ENCODE measurements around the gene SMC6. TPM values are rescaled to one million over a fixed set of nuclear protein-coding genes. Genes with fewer than 3 reads are reported as not detected.

Gene SMC6
- polyA plus RNA-seq, 3 donors from 2014 or later, result 4.1 to 14.6 (median 5.1) TPM

DNA sequence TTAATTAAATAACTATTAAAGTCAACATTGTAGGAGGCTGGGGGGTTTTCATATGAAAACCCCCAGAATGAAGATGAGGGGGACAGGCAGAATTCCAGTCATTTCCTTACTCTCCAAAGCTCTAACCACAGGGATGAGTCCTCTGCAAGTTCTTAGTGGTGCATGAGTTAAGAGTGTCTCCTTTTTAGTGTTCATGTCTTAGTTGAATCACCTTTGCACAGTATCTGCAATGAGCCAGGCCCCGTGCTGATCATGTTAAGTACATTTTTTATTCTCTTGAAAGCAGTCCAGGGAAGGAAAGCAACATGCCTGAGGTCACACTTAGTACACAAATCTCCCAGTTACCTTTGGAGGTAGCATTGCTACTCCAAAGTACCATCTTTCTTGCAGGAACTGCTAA, 36.9 kb upstream of the SMC6 start:
- H3K4me1 Mint-ChIP-seq, result no peaks in the 10 kb centered on the region
- no peak for DNase-seq
- H3K4me3 Mint-ChIP-seq, result no peak overlapping the region
- H3K27ac Mint-ChIP-seq, result no peak overlapping the region
- peaks cover 2 to 9% (median 7%) of the 10 kb centered on the region in 3 donors for H3K27me3 Mint-ChIP-seq (ENCODE audit: low read depth in 3 of 3)
- peaks cover 0 to 1% (median 0%) of the 10 kb centered on the region in 6 donors for H3K9me3 Mint-ChIP-seq
- no peaks in the 10 kb centered on the region for H3K36me3 Mint-ChIP-seq

DNA sequence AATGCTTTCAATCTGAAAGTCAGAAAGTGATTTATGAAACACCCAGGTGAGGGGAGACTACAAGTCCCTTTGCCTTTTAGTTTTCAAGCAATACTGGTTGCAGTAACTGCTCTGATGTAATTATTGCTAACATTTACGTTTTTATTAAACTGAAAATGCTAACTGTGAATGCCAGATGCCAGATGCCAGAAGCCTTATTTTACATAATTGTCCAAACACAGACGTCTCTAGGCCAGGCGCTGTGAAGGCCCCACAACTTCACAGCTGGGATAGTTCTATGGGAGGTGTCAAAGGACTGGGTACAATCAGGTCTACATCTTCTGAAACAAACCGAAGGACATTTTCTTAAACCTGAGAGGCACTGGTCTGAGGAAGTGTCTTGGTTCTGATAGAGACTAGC, 35.2 kb upstream of the SMC6 start:
- no peaks in the 10 kb centered on the region for H3K4me1 Mint-ChIP-seq
- H3K27ac Mint-ChIP-seq, result no peak overlapping the region
- H3K36me3 Mint-ChIP-seq, result peaks cover 0 to 4% (median 0%) of the 10 kb centered on the region in 3 donors
- DNase-seq, result no peak
- peaks cover 0 to 1% (median 0%) of the 10 kb centered on the region in 6 donors for H3K9me3 Mint-ChIP-seq
- peaks cover 2 to 9% (median 7%) of the 10 kb centered on the region in 3 donors for H3K27me3 Mint-ChIP-seq (ENCODE audit: low read depth in 3 of 3)
- no peak overlapping the region for H3K4me3 Mint-ChIP-seq

DNA sequence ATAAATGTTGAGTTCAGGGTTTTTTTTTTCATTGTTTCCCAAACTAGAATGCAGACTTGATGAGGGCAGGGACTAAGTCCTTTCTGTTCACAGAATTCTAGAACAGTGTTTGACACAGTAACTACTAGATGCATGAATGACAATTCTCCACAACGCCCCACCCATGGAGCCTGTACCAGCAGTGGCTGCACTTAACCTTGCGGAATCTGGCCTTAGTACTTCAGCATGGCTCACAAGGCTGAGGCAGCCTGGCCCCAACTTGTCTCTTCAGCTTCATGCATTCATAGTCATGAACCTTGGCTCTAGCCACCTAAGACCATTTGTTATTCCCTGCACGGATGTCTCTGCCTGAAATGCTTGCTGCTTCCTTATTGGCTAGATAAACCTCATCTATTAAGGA, 33.1 kb upstream of the SMC6 start:
- peaks cover 0 to 1% (median 0%) of the 10 kb centered on the region in 6 donors for H3K9me3 Mint-ChIP-seq
- DNase-seq, result no peak
- H3K27me3 Mint-ChIP-seq (ENCODE audit: low read depth in 3 of 3), result peaks cover 2 to 9% (median 3%) of the 10 kb centered on the region in 3 donors
- H3K4me3 Mint-ChIP-seq, result no peak overlapping the region
- no peaks in the 10 kb centered on the region for H3K4me1 Mint-ChIP-seq
- no peak overlapping the region for H3K27ac Mint-ChIP-seq
- peaks cover 2 to 13% (median 6%) of the 10 kb centered on the region in 3 donors for H3K36me3 Mint-ChIP-seq

DNA sequence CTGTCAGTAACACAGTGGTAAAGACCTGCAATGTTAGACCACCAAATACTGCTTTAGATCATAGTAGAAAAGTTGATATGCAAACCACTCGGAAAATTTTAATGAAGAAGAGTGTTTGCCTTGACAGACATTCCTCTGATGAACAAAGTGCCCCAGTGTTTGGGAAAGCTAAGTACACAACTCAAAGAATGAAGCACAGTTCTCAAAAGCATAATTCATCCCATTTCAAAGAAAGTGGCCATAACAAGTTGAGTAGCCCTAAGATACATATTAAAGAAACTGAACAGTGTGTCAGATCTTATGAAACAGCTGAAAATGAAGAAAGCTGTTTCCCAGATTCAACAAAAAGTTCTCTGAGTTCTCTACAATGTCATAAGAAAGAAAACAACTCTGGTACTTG, 27.9 kb upstream of the SMC6 start:
- no peaks in the 10 kb centered on the region for H3K9me3 Mint-ChIP-seq
- no peak overlapping the region for H3K4me3 Mint-ChIP-seq
- H3K4me1 Mint-ChIP-seq, result no peaks in the 10 kb centered on the region
- no peak for DNase-seq
- H3K36me3 Mint-ChIP-seq, result peaks cover 11 to 22% (median 19%) of the 10 kb centered on the region in 3 donors
- H3K27ac Mint-ChIP-seq, result no peak overlapping the region
- peaks cover 0 to 1% (median 0%) of the 10 kb centered on the region in 3 donors for H3K27me3 Mint-ChIP-seq (ENCODE audit: low read depth in 3 of 3)

DNA sequence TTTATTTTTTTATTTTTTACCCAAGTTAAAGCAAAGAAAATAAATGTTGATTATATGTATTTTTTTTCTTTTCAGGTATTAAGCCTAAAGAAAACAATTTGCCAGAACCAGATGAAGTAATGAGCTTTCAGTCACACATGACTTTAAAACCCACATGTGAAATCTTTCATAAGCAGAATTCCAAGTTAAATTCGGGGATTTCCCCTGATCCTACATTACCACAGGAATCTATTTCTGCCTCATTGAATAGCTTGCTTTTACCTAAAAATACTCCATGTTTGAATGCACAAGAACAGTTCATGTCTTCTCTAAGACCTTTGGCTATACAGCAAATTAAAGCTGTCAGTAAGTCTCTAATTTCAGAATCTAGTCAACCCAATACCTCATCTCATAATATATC, 26.9 kb upstream of the SMC6 start:
- no peak for DNase-seq
- no peak overlapping the region for H3K27ac Mint-ChIP-seq
- H3K36me3 Mint-ChIP-seq, result peaks cover 11 to 22% (median 19%) of the 10 kb centered on the region in 3 donors
- H3K9me3 Mint-ChIP-seq, result no peaks in the 10 kb centered on the region
- peaks cover 0 to 2% (median 0%) of the 10 kb centered on the region in 3 donors for H3K27me3 Mint-ChIP-seq (ENCODE audit: low read depth in 3 of 3)
- no peaks in the 10 kb centered on the region for H3K4me1 Mint-ChIP-seq
- no peak overlapping the region for H3K4me3 Mint-ChIP-seq

DNA sequence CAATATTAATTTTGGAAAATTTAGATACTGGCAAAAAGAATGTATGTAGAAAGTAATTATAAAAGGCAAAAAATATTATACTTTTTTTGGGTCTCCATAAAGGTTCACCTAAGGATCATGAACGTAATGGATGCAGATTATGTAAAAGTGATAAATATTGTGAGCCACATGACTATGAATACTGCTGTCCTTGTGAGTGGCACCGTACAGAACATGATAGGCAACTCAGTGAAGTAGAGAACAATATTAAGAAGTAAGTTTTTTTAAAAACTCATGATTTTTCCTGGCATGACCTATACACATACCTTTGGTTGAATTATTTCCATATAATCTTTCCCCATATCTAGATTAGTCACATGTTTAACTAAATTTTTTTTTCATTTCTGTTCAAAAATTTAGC, 18.9 kb upstream of the SMC6 start:
- peaks cover 0 to 14% (median 12%) of the 10 kb centered on the region in 3 donors for H3K36me3 Mint-ChIP-seq
- H3K4me3 Mint-ChIP-seq, result no peak overlapping the region

DNA sequence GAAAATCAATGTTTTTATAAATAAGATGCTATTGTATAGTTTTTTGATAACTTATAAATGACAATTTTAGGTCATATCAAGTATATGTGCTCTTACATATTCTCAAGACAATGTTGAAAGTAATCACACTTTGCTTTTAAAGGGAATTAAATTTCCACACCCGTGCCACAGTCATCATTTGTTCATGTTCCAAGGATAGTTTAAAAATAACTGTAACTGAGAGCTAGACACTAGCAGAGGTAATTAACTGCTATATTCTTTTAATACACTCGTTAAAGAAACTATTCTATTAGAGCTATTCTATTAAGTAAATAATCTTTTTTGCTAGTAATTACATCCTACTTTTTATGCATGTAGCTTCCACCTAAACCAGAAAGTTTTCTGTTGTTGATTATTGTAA, 18.3 kb upstream of the SMC6 start:
- H3K4me3 Mint-ChIP-seq, result no peak overlapping the region
- no peaks in the 10 kb centered on the region for H3K9me3 Mint-ChIP-seq
- no peaks in the 10 kb centered on the region for H3K4me1 Mint-ChIP-seq
- H3K27me3 Mint-ChIP-seq (ENCODE audit: low read depth in 3 of 3), result peaks cover 0 to 2% (median 0%) of the 10 kb centered on the region in 3 donors
- peaks cover 0 to 14% (median 12%) of the 10 kb centered on the region in 3 donors for H3K36me3 Mint-ChIP-seq
- H3K27ac Mint-ChIP-seq, result no peak overlapping the region
- no peak for DNase-seq

More for the DNA sequence above, 18.9 kb upstream of the SMC6 start:
- peaks cover 0 to 2% (median 0%) of the 10 kb centered on the region in 3 donors for H3K27me3 Mint-ChIP-seq (ENCODE audit: low read depth in 3 of 3)
- H3K9me3 Mint-ChIP-seq, result no peaks in the 10 kb centered on the region
- no peak overlapping the region for H3K27ac Mint-ChIP-seq
- DNase-seq, result no peak
- no peaks in the 10 kb centered on the region for H3K4me1 Mint-ChIP-seq

DNA sequence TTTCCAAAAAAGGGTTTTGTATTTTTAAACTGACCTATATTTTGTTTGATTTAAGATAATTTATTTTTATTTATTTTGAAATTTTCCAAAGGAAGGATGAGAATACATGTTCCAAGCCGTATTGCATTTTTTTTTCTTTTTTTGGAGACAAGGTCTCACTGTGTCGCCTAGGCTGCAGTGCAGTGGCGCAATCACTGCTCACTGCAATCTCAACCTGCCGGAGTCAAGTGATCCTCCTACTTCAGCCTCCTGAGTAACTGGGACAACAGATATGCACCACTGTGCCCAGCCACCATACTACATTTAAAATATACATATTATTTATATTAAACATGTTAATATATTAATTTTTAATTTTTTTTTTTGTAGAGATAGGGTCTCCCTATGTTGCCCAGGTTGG, 15.3 kb upstream of the SMC6 start:
- Mint-ChIP-seq H3K27ac (no peak overlapping the region), H3K9me3 (no peaks in the 10 kb centered on the region), H3K4me3 (no peak overlapping the region), H3K36me3 (peaks cover 0 to 10% (median 7%) of the 10 kb centered on the region in 3 donors), H3K27me3 (ENCODE audit: low read depth in 3 of 3) (no peaks in the 10 kb centered on the region), H3K4me1 (no peaks in the 10 kb centered on the region)
- DNase-seq, result no peak

DNA sequence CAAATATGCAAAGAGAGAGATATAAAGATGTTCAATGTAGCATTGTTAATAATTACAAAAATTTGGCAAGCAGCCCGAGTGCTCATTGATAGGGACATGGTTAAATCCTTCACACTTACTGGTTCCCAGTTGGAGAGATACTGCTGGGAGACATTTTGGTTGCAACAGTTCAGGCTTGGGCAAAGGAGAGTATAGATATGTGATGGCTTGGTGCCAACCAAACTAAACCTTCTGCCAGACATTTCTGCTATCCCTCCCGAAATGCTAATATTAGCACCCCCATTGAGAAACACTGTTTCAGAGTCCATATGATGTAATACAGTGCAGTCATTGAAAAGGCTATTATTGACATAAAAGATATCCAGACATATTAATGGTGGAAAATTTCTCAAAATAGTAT, 11.8 kb upstream of the SMC6 start:
- no peaks in the 10 kb centered on the region for H3K4me1 Mint-ChIP-seq
- DNase-seq, result no peak
- H3K27me3 Mint-ChIP-seq (ENCODE audit: low read depth in 3 of 3), result no peaks in the 10 kb centered on the region
- H3K36me3 Mint-ChIP-seq, result peaks cover 0 to 8% (median 7%) of the 10 kb centered on the region in 3 donors
- H3K4me3 Mint-ChIP-seq, result no peak overlapping the region
- H3K27ac Mint-ChIP-seq, result no peak overlapping the region
- H3K9me3 Mint-ChIP-seq, result no peaks in the 10 kb centered on the region

DNA sequence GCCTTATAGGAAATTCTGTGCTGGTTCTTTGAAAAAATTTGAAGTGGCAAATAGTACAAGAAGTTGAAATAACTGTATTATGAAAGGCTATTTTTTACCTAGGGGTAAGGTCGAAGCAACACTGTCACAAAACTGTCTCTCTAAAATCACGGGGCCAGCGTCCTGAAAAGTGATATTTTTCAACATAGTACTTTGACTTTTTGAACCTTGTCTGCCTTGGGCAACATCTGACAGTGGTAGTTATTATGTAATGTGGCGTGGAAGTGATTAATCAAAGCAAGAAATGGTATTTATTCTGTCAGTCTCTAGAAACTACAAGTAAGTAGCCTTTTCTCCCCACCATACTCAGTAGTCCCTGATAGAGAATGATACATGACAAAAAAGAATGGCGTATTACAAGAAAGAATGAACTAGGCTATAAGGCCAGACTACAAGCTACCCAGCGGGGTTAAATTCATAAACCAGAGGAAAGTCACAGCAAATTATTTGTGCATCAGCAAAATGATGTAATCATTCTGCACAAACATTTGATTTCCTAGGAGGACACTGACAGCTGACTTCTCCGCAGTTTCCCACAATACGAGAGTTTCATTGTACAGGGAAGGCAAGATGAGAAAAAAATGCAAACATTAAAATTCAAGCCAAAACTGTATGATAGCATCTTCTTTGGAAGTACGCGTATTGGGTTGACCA, 10.2 kb upstream of the SMC6 start:
- no peak for DNase-seq
- no peak overlapping the region for H3K27ac Mint-ChIP-seq
- H3K36me3 Mint-ChIP-seq, result peaks cover 0 to 8% (median 7%) of the 10 kb centered on the region in 3 donors
- H3K4me3 Mint-ChIP-seq, result no peak overlapping the region
- no peaks in the 10 kb centered on the region for H3K4me1 Mint-ChIP-seq
- no peaks in the 10 kb centered on the region for H3K27me3 Mint-ChIP-seq (ENCODE audit: low read depth in 3 of 3)
- H3K9me3 Mint-ChIP-seq, result no peaks in the 10 kb centered on the region

DNA sequence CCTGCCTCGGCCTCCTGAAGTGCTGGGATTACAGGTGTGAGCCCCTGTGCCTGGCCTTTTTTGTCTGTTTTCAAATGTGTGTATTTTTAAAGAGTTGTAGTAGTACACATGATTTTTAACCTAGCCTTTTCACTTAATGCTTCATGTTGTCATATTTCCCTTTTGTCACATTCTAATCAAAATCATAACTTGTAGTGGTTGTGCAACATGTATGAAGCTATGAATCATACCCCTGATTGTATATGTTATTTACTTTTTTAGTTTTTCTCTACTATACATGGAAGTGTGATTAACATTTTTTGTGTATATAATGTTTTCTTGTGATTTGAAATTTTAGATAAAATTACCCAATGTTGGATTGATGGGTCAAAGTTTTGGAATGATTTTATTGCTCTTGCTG, 8.8 kb upstream of the SMC6 start:
- Mint-ChIP-seq H3K27me3 (ENCODE audit: low read depth in 3 of 3) (no peaks in the 10 kb centered on the region), H3K36me3 (peaks cover 0 to 4% (median 3%) of the 10 kb centered on the region in 3 donors), H3K4me3 (no peak overlapping the region), H3K27ac (no peak overlapping the region), H3K9me3 (no peaks in the 10 kb centered on the region), H3K4me1 (no peaks in the 10 kb centered on the region)
- no peak for DNase-seq

DNA sequence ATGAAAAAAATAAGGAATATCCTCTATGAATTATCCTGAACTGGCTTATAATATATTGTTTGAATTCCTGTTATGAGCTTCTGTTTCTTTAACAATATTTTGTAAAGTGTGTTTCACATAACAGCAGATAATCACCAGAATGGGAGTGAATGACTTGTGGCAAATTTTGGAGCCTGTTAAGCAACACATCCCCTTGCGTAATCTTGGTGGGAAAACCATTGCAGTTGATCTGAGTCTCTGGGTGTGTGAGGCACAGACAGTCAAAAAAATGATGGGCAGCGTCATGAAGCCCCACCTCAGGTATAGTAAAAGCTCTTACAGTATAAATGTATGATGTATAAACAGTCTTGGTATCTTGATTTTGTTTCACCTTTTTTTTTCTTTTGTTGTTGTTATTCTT, 6.2 kb upstream of the SMC6 start:
- H3K9me3 Mint-ChIP-seq, result no peaks in the 10 kb centered on the region
- H3K4me1 Mint-ChIP-seq, result peaks cover 1 to 7% of the 10 kb centered on the region in 2 donors
- H3K4me3 Mint-ChIP-seq, result no peak overlapping the region
- H3K36me3 Mint-ChIP-seq, result peaks cover 0 to 4% (median 3%) of the 10 kb centered on the region in 3 donors
- no peak for DNase-seq
- H3K27ac Mint-ChIP-seq, result no peak overlapping the region
- H3K27me3 Mint-ChIP-seq (ENCODE audit: low read depth in 3 of 3), result peaks cover 0 to 1% (median under 1%) of the 10 kb centered on the region in 3 donors

DNA sequence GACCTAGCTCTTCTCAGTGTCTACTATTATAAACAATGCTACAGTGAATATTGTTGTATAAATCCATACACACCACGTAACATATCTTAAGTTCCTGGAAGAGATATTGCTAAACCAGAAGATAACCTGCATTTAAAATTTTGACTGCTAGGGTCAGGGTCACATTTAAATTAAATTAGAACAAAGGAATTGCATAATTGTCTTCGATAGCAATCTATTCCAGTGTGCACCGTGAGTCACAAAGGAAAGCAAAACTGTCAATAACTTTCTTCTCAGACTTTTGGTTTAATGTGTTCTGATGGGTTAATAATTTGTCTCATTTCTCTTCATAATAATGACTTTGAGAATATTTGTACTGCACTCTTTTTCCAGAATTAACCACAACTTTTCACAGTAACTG, 4.5 kb upstream of the SMC6 start:
- Mint-ChIP-seq H3K9me3 (no peaks in the 10 kb centered on the region), H3K4me3 (no peak overlapping the region), H3K27ac (no peak overlapping the region), H3K4me1 (peaks cover 11 to 18% of the 10 kb centered on the region in 2 donors), H3K27me3 (ENCODE audit: low read depth in 3 of 3) (peaks cover 5 to 8% (median 7%) of the 10 kb centered on the region in 3 donors), H3K36me3 (peaks cover 0 to 3% (median 0%) of the 10 kb centered on the region in 3 donors)
- DNase-seq, result no peak

DNA sequence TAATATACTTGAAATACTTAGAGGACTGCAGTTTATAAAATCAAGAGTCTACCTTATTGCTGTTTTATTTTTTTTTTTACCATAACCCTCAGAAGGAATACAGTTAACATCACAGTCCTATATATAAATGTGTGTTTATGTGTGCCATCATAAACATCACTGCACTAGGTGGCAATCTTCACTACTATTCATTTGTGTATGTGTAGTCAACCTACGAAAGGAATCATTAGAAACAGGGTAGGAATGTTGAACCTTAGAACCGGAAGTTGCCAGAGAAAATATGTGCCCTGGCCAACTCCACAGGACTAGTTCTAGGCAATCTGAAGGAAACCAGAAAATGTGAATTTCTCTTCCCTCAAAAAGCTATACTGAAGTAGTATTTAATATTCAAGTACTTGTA, 3.7 kb upstream of the SMC6 start:
- no peak overlapping the region for H3K4me3 Mint-ChIP-seq
- peaks cover 7 to 8% (median 8%) of the 10 kb centered on the region in 3 donors for H3K27me3 Mint-ChIP-seq (ENCODE audit: low read depth in 3 of 3)
- DNase-seq, result no peak
- H3K4me1 Mint-ChIP-seq, result peaks cover 18 to 26% of the 10 kb centered on the region in 2 donors
- H3K9me3 Mint-ChIP-seq, result no peaks in the 10 kb centered on the region
- H3K27ac Mint-ChIP-seq, result no peak overlapping the region
- peaks cover 0 to 3% (median 0%) of the 10 kb centered on the region in 3 donors for H3K36me3 Mint-ChIP-seq

DNA sequence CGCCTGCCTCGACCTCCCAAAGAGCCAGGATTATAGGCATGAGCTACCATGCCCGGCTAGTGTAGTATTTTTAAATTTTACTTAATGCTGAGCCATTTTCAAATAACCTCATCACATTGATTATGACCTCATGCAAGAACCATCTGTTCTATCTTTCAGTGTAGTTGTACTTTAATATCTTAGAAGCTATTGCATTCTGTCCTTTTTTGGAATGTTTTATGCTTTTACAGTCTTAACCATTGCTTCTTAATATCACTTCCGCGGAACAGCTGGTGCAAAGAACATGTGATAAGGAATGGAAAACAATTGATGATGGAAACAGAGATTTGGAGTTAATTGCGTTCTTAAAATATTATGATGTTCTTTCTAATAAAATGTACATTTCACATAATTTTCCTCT, 3.1 kb upstream of the SMC6 start:
- H3K27ac Mint-ChIP-seq, result no peak overlapping the region
- peaks cover 0 to 2% (median 0%) of the 10 kb centered on the region in 3 donors for H3K36me3 Mint-ChIP-seq
- H3K4me3 Mint-ChIP-seq, result no peak overlapping the region
- no peak for DNase-seq
- H3K4me1 Mint-ChIP-seq, result peaks cover 22 to 32% of the 10 kb centered on the region in 2 donors
- H3K27me3 Mint-ChIP-seq (ENCODE audit: low read depth in 3 of 3), result peaks cover 7 to 8% (median 8%) of the 10 kb centered on the region in 3 donors
- no peaks in the 10 kb centered on the region for H3K9me3 Mint-ChIP-seq
